Measurements from ENCODE around the gene SLC37A1.

SLC37A1 gene

GRCh38 chr21:42525676-42526378 is 12.2 kb downstream of the SLC37A1 start:
- in situ Hi-C loops (cut with MboI; ENCODE audit: low sequenced_read_pairs): no loop called here

DNA sequence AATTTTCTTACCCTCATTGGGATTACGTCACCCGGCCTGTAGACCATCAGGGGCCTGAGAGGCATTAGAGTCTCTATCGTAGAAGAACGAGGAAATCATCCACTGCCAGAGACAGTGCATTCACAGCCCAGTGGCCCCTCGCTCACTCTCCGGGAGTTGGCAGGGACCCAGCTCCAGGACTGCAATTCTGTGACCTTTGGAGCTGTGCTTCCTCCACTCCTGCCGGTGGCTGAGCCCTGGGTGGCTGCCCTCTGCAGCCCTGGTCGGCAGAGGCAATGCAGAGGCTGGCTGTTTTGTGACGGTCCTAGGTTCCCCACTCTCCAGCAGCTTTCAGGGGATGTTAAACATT is 12.7 kb downstream of the SLC37A1 start:
- in situ Hi-C loops (cut with MboI; ENCODE audit: low sequenced_read_pairs): no loop called here

DNA sequence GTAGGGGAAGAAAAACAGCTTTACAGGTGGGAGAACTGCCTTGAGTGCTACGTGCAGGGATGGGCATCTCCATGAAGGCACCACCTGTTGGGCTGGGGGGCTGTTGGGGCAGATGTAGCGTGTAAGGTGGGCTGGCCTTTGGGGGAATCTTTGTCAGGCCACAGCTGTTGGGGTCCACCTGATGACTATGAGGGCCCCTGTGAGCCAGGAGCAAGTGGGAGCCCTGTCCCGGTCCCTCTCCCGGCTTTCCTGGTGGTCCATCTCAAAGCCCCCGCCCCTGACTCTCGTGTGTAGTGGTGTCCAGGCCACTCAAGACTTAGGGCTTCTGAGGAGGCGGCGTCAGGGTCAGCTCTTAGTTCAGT is 13.5 kb downstream of the SLC37A1 start:
- in situ Hi-C loops (cut with MboI; ENCODE audit: low sequenced_read_pairs): no loop called here

DNA sequence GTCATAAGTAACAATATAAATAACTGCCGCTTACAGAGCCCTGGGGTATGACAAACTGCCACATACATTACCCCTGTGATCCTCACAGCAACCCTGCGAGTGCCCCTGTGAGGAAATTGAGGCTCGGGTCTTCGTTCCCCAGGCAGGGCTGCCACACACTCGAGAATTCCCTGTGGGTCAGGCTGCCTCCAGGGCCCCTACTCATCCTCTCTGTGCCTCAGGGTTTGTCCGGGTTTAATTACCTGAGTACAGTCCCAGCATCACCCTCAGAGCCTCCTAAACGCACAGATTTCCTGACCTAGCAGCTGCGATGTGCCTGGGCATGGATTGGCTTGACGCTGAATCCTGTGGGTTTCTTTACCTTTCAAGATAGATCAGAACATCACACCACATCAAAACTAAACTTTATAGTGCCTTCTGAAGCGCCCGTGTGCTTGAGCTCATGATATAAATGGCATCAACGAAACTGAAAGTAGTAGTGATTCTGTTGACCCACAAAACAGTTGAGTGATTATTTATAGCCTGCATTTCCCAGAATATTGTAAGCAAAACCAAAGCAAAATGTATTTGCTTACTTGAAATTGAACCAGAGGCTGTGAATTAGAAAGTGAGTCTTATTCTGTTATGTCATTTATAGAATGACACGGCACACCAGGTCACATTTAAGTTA is 14.0 kb downstream of the SLC37A1 start:
- in situ Hi-C loops (cut with MboI; ENCODE audit: low sequenced_read_pairs): no loop called here

GRCh38 chr21:42530167-42530518 is 16.5 kb downstream of the SLC37A1 start:
- in situ Hi-C loops (cut with MboI; ENCODE audit: low sequenced_read_pairs): no loop called here

DNA sequence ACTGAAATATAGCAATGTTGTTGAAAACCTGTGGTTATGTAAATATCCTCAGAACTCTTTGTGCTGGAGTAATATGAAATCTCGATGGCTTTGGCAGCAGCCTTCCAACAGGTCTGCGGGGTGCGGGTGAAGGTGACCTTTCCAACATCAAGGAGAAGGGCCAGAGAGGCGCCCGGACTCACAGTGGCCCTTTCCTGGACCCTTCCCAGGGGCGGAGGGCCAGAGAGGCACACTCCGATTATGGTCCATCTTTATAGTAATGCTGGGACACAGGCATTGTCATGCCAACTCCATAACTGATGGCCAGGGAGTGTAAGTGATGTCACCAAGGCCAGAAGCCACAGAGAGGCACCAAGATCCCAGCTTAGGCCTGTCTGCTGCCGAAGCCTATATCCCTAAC is 18.1 kb downstream of the SLC37A1 start:
- in situ Hi-C loops (cut with MboI; ENCODE audit: low sequenced_read_pairs): no loop called here

- in situ Hi-C loops (cut with MboI; ENCODE audit: low sequenced_read_pairs): no loop called here
Observed at GRCh38 chr21:42532466-42533181, 19.0 kb downstream of the SLC37A1 start.

- in situ Hi-C loops (cut with MboI; ENCODE audit: low sequenced_read_pairs): no loop called here
Observed at GRCh38 chr21:42533306-42533962, 19.8 kb downstream of the SLC37A1 start.

DNA sequence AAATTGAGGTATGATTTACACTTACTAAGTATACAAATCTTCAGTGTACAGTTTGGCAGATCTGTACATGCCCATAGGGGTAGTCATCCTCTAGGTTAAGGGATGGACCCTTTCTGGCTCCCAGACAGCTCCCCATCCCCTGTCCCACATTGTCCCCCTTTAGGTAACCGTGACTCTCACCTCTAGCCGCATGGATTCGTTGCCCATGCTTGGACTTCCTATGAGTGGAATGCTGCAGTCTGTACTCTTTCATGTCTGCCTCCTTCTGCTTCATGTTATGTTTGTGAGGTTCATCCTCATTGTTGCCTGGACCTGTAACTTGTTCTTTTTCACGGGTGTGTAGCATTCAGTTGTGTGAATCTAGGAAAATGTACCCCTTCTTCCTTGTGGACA is 20.3 kb downstream of the SLC37A1 start:
- in situ Hi-C loops (cut with MboI; ENCODE audit: low sequenced_read_pairs): no loop called here

DNA sequence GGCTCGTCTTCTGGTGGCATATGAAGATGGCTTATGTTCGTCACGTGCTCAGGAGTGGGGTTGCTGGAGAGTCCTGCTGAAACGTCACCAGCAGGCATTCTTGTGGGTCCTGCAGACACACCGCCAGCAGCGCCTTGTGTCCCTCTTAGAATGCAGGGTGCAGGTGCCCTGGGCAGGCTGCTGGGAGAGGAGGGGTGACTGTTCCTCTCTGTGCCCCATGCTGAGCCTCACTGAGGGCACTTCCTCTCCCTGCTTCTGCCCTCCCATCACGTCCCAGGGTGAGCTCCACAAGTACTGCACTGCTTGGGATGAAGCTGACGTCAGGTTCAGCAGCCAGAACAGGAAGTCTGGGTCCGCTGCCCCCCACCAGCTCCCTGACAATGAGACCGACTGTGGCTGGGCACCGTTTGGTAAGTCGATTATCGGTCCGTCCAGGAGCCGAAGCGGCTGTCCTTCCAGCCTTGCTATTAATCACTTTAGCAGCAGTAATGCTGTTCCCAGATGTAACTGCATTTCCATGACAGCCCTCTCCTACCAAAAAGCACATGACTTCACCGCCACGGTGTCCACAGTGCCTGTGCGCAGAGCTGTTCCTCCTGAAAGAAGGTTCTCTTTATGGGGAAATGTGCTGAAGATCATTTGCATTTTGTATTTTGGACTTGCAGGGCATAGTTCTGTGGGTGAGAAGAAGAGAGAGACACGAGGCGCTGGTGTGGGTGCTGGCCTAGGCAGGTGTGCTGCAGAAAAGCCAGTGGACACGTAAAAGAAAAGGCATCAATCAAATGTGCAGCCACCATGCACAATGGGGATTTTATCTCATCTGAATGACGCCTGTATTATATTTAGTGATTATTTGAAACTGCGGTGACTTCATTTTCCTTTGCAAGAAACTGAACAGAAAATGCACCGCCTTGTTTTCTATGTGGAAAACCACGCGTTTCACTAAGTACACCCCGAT is 21.0 kb downstream of the SLC37A1 start:
- in situ Hi-C loops (cut with MboI; ENCODE audit: low sequenced_read_pairs): loop anchor here (5.0 kb wide), 1 partner anchor 47 kb away; no protein-coding TSS in a partner anchor

- in situ Hi-C loops (cut with MboI; ENCODE audit: low sequenced_read_pairs): loop anchor here (5.0 kb wide), 1 partner anchor 48 kb away; no protein-coding TSS in a partner anchor
Observed at GRCh38 chr21:42535602-42536171, 22.0 kb downstream of the SLC37A1 start.

DNA sequence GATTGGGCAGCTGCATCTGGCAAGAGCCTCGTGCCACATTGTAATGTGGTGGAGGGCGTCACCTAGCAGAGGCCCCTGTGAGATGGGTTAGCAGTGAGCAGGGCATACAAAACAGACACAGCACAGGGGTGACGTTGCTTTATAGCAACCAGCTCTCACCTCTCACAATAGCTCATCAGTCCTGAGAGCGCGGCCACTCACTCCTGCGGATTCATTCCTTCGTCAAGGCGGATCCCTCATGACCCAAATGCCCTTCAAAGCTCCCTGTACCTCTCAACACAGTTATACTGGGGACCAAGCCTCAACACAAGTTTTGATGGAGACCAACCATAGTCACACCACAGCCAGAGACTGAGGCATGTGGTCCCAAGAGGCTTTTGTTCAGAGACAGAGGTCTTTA is 22.9 kb downstream of the SLC37A1 start:
- in situ Hi-C loops (cut with MboI; ENCODE audit: low sequenced_read_pairs): loop anchor here (5.0 kb wide), 1 partner anchor 49 kb away; no protein-coding TSS in a partner anchor

DNA sequence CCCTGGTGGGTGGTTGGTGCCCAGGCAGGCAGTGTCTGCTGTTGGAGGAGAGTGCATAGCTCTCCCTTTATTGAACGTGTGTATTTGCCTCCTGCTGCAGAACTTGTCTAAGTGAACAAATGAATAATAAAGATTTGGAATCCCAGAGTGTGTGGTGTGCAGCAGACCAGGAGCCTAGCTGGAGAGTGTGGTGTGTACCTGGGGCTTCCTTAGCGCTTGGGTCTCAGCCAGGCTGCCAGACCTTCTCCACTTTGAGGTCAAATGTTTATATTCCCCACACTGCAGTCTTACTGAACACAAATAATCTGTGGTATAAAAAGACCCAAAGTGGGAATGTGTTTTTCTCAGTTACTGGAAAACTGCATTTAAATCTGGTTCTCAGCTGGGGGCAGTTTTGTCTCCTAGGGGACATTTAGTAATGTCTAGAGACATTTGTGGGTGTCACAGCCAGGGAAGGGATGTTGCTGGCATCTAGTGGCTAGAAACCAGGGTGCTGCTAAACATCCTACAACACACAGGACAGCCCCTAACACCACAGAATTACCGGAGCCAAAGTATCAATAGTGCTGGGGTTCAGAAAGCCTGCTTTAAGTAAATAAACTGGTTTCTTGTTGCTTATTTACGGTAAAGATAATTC is 23.6 kb downstream of the SLC37A1 start:
- in situ Hi-C loops (cut with MboI; ENCODE audit: low sequenced_read_pairs): loop anchor here (5.0 kb wide), 1 partner anchor 50 kb away; no protein-coding TSS in a partner anchor

GRCh38 chr21:42538479-42539275 is 25.0 kb downstream of the SLC37A1 start:
- in situ Hi-C loops (cut with MboI; ENCODE audit: low sequenced_read_pairs): loop anchor here (5.0 kb wide), 1 partner anchor 51 kb away; no protein-coding TSS in a partner anchor

- in situ Hi-C loops (cut with MboI; ENCODE audit: low sequenced_read_pairs): loop anchor here (5.0 kb wide), 1 partner anchor 52 kb away; no protein-coding TSS in a partner anchor
Observed at GRCh38 chr21:42539342-42539741, 25.7 kb downstream of the SLC37A1 start.

GRCh38 chr21:42539931-42540343 is 26.3 kb downstream of the SLC37A1 start:
- in situ Hi-C loops (cut with MboI; ENCODE audit: low sequenced_read_pairs): loop anchor here (5.0 kb wide), 1 partner anchor 53 kb away; no protein-coding TSS in a partner anchor

GRCh38 chr21:42540396-42540795 is 26.7 kb downstream of the SLC37A1 start:
- in situ Hi-C loops (cut with MboI; ENCODE audit: low sequenced_read_pairs): no loop called here

- in situ Hi-C loops (cut with MboI; ENCODE audit: low sequenced_read_pairs): no loop called here
Observed at GRCh38 chr21:42541174-42541573, 27.5 kb downstream of the SLC37A1 start.
